HepG2 (cell line): Measurements from ENCODE around the gene LIPT2. TPM values are rescaled to one million over a fixed set of nuclear protein-coding genes. Genes with fewer than 3 reads are reported as not detected.

Source experiments
- BRD4 ChIP-seq: sonication (generic); formaldehyde crosslinking; IDR thresholded peaks from 2 replicates; pipeline ENCODE4 v1.4.0; 2020; ENCODE audit warnings: missing genetic modification reagents
- CREM ChIP-seq, 2 experiments: sonication (generic) in 1 of 2; formaldehyde crosslinking in 1 of 2; IDR thresholded peaks; 2 replicates each; pipeline versions ENCODE4 v1.4.0 to v1.6.1; 2016 to 2020; ENCODE audit warnings: antibody characterized with exemption in 1 of 2, mild to moderate bottlenecking in 1 of 2, missing genetic modification reagents in 1 of 2
- DNMT1 ChIP-seq: sonication (generic); formaldehyde crosslinking; IDR thresholded peaks from 2 replicates; pipeline ENCODE4 v1.5.1; 2020; ENCODE audit warnings: mild to moderate bottlenecking, missing genetic modification reagents
- ELF4 ChIP-seq: sonication (generic); formaldehyde crosslinking; IDR thresholded peaks from 2 replicates; pipeline ENCODE4 v1.5.0; 2020; ENCODE audit warnings: missing genetic modification reagents, mild to moderate bottlenecking, moderate library complexity, borderline replicate concordance
- EZH2 ChIP-seq: conservative IDR thresholded peaks from 2 replicates; pipeline ENCODE4 v1.6.1; 2012; ENCODE audit warnings: mild to moderate bottlenecking, low read depth, low read length, moderate library complexity
- HDAC1 ChIP-seq: sonication (generic); formaldehyde crosslinking; IDR thresholded peaks from 2 replicates; pipeline ENCODE4 v1.5.1; 2020; ENCODE audit warnings: mild to moderate bottlenecking, missing genetic modification reagents
- IRX3 ChIP-seq: sonication (generic); formaldehyde crosslinking; IDR thresholded peaks from 2 replicates; pipeline ENCODE4 v1.8.1; 2023; ENCODE audit warnings: mild to moderate bottlenecking, low read depth, missing genetic modification reagents, borderline replicate concordance
- KDM3A ChIP-seq: IDR thresholded peaks from 2 replicates; pipeline ENCODE4 v1.6.1; 2018; ENCODE audit warnings: low read depth, missing compliant biosample characterization
- MTF2 ChIP-seq: sonication (generic); formaldehyde crosslinking; IDR thresholded peaks from 2 replicates; pipeline ENCODE4 v1.5.0; 2020; ENCODE audit warnings: missing genetic modification reagents, borderline replicate concordance
- SNAPC2 ChIP-seq: sonication (generic); formaldehyde crosslinking; IDR thresholded peaks from 2 replicates; pipeline ENCODE4 v1.8.1; 2022; ENCODE audit warnings: mild to moderate bottlenecking, missing genetic modification reagents
- SNAPC5 ChIP-seq: sonication (generic); formaldehyde crosslinking; IDR thresholded peaks from 2 replicates; pipeline ENCODE4 v1.8.1; 2023; ENCODE audit warnings: mild to moderate bottlenecking, missing genetic modification reagents, borderline replicate concordance
- SNRNP70 ChIP-seq: fragments of 200-400 bp; formaldehyde crosslinking; IDR thresholded peaks from 2 replicates; pipeline ENCODE4 v1.6.1; 2017; ENCODE audit warnings: mild to moderate bottlenecking, low read depth, low read length, moderate library complexity
- TFE3 ChIP-seq: IDR thresholded peaks from 2 replicates; pipeline ENCODE4 v1.6.1; 2016
- ZBTB49 ChIP-seq: sonication (generic); formaldehyde crosslinking; IDR thresholded peaks from 2 replicates; pipeline ENCODE4 v1.4.0; 2020; ENCODE audit warnings: missing genetic modification reagents, borderline replicate concordance
- ZNF414 ChIP-seq: sonication (generic); formaldehyde crosslinking; IDR thresholded peaks from 2 replicates; pipeline ENCODE4 v1.5.0; 2020; ENCODE audit warnings: missing genetic modification reagents
- ZNF558 ChIP-seq: sonication (generic); formaldehyde crosslinking; IDR thresholded peaks from 2 replicates; pipeline ENCODE4 v1.9.0; 2022; ENCODE audit warnings: mild to moderate bottlenecking, missing genetic modification reagents, borderline replicate concordance
- ZNF704 ChIP-seq: sonication (generic); formaldehyde crosslinking; IDR thresholded peaks from 2 replicates; pipeline ENCODE4 v1.8.1; 2023; ENCODE audit warnings: mild to moderate bottlenecking, inconsistent platforms, moderate library complexity, missing genetic modification reagents, borderline replicate concordance
- polyA plus RNA-seq, 8 experiments: library from polyadenylated mRNA; depleted of rRNA in 3 of 8; stranded (reverse) in 7 of 8; unstranded in 1 of 8; fragments of >200 nt; fragmentation: Illumina TruSeq in 4 of 8; extraction: Trizol in 4 of 8; gene quantifications; 2 replicates each; pipeline versions ENCODE4 v1.2.1 to v1.2.3, GENCODE V29; 2011 to 2016; ENCODE audit warnings: low read depth in 4 of 8, missing spikeins in 1 of 8, mixed read lengths in 1 of 8; ENCODE audit not compliant: insufficient read depth in 1 of 8
- total RNA-seq, 5 experiments: library from RNA; depleted of rRNA; stranded (reverse); fragments of >200 nt; fragmentation: Illumina TruSeq; extraction: Trizol; gene quantifications; 2 replicates each; pipeline ENCODE4 v1.2.3, GENCODE V29; 2016; ENCODE audit warnings: low read depth in 1 of 5
- TF ChIP-seq, protein P1 (sequence below): sonication (generic); formaldehyde crosslinking; IDR thresholded peaks from 2 replicates; pipeline ENCODE4 v1.5.0; 2020; ENCODE audit warnings: mild to moderate bottlenecking, missing genetic modification reagents, borderline replicate concordance

The LIPT2 gene
- total and polyA plus RNA-seq, 2 of the 13 experiments (the other 11 are each of a cell fraction or from before 2014, with no cell fraction given), result 3.0 to 5.6 TPM

DNA sequence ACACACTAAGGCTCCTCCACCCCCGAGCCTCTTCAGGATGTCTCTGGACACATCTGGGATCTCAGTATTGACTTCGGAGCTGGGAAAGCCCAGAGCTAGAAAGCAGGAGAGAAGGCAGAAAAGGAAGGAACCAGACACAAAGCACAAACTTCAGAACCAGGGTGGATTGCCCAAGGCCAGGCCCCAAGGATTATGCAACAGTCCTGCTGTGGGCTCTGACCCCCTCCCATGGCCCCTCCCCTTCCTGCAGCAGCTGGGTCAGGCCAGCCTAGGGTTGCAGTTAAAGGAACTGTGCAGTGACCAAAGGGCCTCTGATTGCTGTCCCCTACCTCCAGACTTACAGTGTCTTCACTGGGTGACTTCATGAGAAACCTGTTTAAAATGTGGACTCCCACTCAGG is 31.5 kb downstream of the LIPT2 start (continued):
- TF ChIP-seq ZNF704 (no peak), BRD4 (CRISPR knock-in tag) (no peak), ZBTB49 (CRISPR knock-in tag) (no peak), EZH2 (no peak), KDM3A (CRISPR knock-in tag) (0 out of 2 replicates have a peak, but pooled peaks have one; percentile 55), CREM (IDR thresholded peaks at IDR 0.05) (no peak), CREM (CRISPR knock-in tag; IDR thresholded peaks at IDR 0.05) (no peak), HDAC1 (CRISPR knock-in tag) (peak; percentile 76), ZNF414 (CRISPR knock-in tag) (no peak), TFE3 (CRISPR knock-in tag) (no peak; the same call in 1 of the 2 replicates), ZNF558 (CRISPR knock-in tag) (no peak), ELF4 (CRISPR knock-in tag) (no peak), SNRNP70 (no peak), IRX3 (no peak), DNMT1 (no peak), SNAPC2 (CRISPR knock-in tag) (0 out of 2 replicates have a peak, but pooled peaks have one; percentile 46), SNAPC5 (CRISPR knock-in tag) (no peak), MTF2 (CRISPR knock-in tag) (no peak)
- TF ChIP-seq, protein P1, sequence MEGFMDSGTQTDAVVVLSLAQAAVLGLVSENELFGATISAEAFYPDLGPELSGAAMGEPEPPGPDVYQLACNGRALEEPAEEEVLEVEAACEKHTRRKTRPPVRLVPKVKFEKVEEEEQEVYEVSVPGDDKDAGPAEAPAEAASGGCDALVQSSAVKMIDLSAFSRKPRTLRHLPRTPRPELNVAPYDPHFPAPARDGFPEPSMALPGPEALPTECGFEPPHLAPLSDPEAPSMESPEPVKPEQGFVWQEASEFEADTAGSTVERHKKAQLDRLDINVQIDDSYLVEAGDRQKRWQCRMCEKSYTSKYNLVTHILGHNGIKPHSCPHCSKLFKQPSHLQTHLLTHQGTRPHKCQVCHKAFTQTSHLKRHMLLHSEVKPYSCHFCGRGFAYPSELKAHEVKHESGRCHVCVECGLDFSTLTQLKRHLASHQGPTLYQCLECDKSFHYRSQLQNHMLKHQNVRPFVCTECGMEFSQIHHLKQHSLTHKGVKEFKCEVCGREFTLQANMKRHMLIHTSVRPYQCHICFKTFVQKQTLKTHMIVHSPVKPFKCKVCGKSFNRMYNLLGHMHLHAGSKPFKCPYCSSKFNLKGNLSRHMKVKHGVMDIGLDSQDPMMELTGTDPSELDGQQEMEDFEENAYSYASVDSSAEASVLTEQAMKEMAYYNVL (CRISPR knock-in tag), result peak; percentile 51; the same call in 1 of the 2 replicates
